HFF-Myc (cell line): Measurements from ENCODE around the gene CTNNA3.
"Not testable (repeated sequence)": the region's sequence is repeated elsewhere in the genome, so short reads cannot be mapped to it uniquely, and the experiment has no call there.

Source experiments
- DNase-seq: peaks from one replicate; pipeline ENCODE4 v3.0.0-alpha.2; 2011; ENCODE audit warnings: low read depth; ENCODE audit errors: extremely low read depth
- H3K4me3 ChIP-seq: replicated peaks from 2 replicates; pipeline ENCODE4 v1.5.1; 2011; ENCODE audit warnings: low read depth, mild to moderate bottlenecking, control low read depth, low read length
- CTCF ChIP-seq: IDR thresholded peaks from 2 replicates; pipeline ENCODE4 v1.5.1; 2012; ENCODE audit warnings: mild to moderate bottlenecking, low read depth, low read length, control low read depth; ENCODE audit errors: missing control alignments

Gene CTNNA3

GRCh38 chr10:67705921-67706320 is 9.9 kb upstream of the CTNNA3 start:
- TF ChIP-seq CTCF: no peak
- H3K4me3 ChIP-seq: no peak overlapping the region
- no peak for DNase-seq

- DNase-seq, H3K4me3 ChIP-seq: not testable (repeated sequence)
These were observed 3.7 kb upstream of the CTNNA3 start for GRCh38 chr10:67699613-67700270.

GRCh38 chr10:67698164-67698563 is 2.2 kb upstream of the CTNNA3 start:
- no peak for TF ChIP-seq CTCF
- H3K4me3 ChIP-seq: no peak overlapping the region
- no peak for DNase-seq

GRCh38 chr10:67697724-67698131 is 1.7 kb upstream of the CTNNA3 start:
- peak; percentile 15 for DNase-seq
- TF ChIP-seq CTCF: peak; percentile 48

GRCh38 chr10:67696679-67697078 is 684 bp upstream of the CTNNA3 start:
- no peak for TF ChIP-seq CTCF
- no peak overlapping the region for H3K4me3 ChIP-seq
- no peak for DNase-seq

More at GRCh38 chr10:67697724-67698131, 1.7 kb upstream of the CTNNA3 start:
- H3K4me3 ChIP-seq: no peak overlapping the region

GRCh38 chr10:67695555-67695954 is 440 bp downstream of the CTNNA3 start:
- DNase-seq: no peak
- H3K4me3 ChIP-seq: no peak overlapping the region
- no peak for TF ChIP-seq CTCF

- DNase-seq: not testable (repeated sequence)
These were observed 4.1 kb downstream of the CTNNA3 start for GRCh38 chr10:67691861-67692260.

GRCh38 chr10:67690540-67690939 is 5.5 kb downstream of the CTNNA3 start:
- DNase-seq: not testable (repeated sequence)

More at GRCh38 chr10:67691861-67692260, 4.1 kb downstream of the CTNNA3 start:
- H3K4me3 ChIP-seq: not testable (repeated sequence)

GRCh38 chr10:67684140-67684539 is 11.9 kb downstream of the CTNNA3 start:
- H3K4me3 ChIP-seq, DNase-seq: not testable (repeated sequence)

More at GRCh38 chr10:67690540-67690939, 5.5 kb downstream of the CTNNA3 start:
- not testable (repeated sequence) for H3K4me3 ChIP-seq
